ENCODE measurements around the gene SH3RF1.

Gene SH3RF1

DNA sequence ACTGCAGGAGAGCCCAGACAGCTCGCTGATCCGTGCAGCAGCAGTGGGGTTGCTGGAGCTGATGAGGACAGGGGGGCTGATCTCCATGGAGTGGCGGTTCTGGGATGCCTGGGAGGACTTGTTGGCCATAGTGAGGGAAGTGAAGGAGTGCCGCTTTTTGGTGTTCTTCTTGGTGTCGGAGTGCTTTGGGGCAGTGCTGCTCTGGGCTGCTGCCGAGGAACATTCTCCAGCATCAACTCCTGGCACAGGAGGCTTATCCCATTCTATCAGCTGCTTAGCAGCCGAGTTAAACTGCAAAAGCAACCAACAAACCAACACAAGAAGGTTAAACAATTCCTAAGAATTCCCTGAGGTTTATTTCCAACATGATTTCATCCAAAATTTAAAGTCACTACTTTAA, 134.4 kb downstream of the SH3RF1 start:
- H3K27me3 ChIP-seq (ENCODE audit: control insufficient read depth, insufficient read depth, low read length): no peaks in the 10 kb centered on the region
- H3K36me3 ChIP-seq (ENCODE audit: control insufficient read depth, insufficient read depth, low read length): no peaks in the 10 kb centered on the region; the same call in 1 of the 2 replicates
- WGBS (ENCODE audit: insufficient coverage, insufficient read length): no CpG with 5 or more reads among the region's 7 CpGs
- DNase-seq (ENCODE audit: low read depth, low spot score): no peak
- H3K4me1 ChIP-seq (ENCODE audit: control insufficient read depth, insufficient read depth, low read length): no peaks in the 10 kb centered on the region
- no peak overlapping the region for H3K27ac ChIP-seq (ENCODE audit: low read length)
- H3K9me3 ChIP-seq (ENCODE audit: control insufficient read depth, insufficient read depth, low read length): no peaks in the 10 kb centered on the region
- no peak overlapping the region for H3K4me3 ChIP-seq (ENCODE audit: low read length)

DNA sequence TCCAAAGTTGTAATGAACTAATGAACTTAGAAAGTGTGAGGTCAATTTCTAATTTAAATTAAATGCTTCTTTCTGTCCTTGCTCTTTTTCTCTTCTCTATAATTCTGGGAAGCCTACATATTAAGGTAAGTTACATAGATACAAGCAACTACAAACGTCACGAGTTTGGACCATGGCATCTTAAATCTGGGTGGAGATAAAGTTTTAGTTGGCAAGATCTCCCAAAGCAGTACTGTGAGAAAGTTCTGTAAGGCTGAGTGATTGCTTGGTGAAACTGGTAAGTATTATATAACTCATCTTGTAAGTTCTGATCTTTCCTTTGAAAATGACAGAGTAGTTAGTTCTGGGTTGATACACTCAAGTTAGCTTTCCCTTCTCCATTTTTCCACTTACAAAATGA, 135.0 kb downstream of the SH3RF1 start:
- no peak overlapping the region for H3K27ac ChIP-seq (ENCODE audit: low read length)
- no peaks in the 10 kb centered on the region for H3K27me3 ChIP-seq (ENCODE audit: control insufficient read depth, insufficient read depth, low read length)
- no CpG with 5 or more reads among the region's 2 CpGs for WGBS (ENCODE audit: insufficient coverage, insufficient read length)
- no peaks in the 10 kb centered on the region; the same call in 1 of the 2 replicates for H3K36me3 ChIP-seq (ENCODE audit: control insufficient read depth, insufficient read depth, low read length)
- DNase-seq (ENCODE audit: low read depth, low spot score): no peak
- H3K4me1 ChIP-seq (ENCODE audit: control insufficient read depth, insufficient read depth, low read length): no peaks in the 10 kb centered on the region
- H3K4me3 ChIP-seq (ENCODE audit: low read length): no peak overlapping the region
- no peaks in the 10 kb centered on the region for H3K9me3 ChIP-seq (ENCODE audit: control insufficient read depth, insufficient read depth, low read length)

DNA sequence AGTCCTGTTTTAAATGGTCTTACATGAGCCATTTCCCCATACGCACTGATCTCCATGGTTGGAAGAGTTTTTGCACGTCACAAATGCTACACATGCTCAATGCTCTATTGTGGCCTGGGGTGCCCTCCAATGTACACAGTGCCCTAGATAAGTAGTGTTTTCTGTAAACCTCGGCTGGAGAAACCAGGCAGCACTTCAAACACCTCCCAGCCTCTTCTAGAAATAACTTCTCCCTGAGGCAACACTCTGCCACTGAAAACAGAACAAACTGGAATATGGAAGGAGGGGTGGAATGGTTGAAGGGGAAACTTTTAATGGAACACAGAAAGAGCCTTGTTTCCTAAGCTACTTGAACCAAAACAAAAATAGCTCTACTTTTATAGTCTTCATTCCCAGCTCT, 136.8 kb downstream of the SH3RF1 start:
- no peaks in the 10 kb centered on the region for H3K27me3 ChIP-seq (ENCODE audit: control insufficient read depth, insufficient read depth, low read length)
- WGBS (ENCODE audit: insufficient coverage, insufficient read length): no CpG with 5 or more reads among the region's 3 CpGs
- H3K27ac ChIP-seq (ENCODE audit: low read length): no peak overlapping the region
- DNase-seq (ENCODE audit: low read depth, low spot score): no peak
- H3K4me1 ChIP-seq (ENCODE audit: control insufficient read depth, insufficient read depth, low read length): no peaks in the 10 kb centered on the region
- no peak overlapping the region for H3K4me3 ChIP-seq (ENCODE audit: low read length)
- no peaks in the 10 kb centered on the region; the same call in 1 of the 2 replicates for H3K36me3 ChIP-seq (ENCODE audit: control insufficient read depth, insufficient read depth, low read length)
- H3K9me3 ChIP-seq (ENCODE audit: control insufficient read depth, insufficient read depth, low read length): no peaks in the 10 kb centered on the region

DNA sequence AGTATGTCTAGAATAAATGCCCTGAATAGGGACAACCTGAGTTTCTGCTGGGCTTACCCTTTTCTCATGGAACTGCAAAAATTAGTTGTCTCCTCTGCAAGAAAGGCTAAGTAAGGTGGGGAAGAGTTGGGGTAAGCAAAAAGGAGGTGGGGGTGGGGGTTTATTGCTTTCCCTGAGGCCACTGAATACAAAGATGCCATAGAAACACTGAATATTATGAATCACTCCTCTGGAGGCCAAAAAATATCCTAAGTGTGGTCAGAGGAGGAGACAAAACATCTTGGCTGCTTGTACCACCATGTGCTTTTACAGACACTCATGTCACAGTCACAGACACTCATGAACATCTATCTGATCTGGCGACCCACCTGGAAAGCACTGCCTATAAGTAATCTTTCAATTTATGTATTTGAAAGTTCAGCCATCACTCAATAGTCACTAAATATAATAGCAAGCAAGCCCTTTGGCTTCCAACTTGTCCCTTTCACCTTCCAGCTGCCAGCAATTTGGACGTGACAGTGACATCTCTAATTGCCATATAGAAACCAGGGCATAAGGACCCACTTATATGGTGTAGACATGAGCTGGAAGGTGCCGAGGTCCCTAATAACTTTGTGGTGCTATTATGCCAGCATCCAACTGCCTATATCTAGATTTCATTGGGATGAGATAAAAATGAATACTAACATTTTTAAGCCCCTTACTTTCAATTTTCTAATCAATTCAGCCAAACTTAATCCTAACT, 138.0 kb downstream of the SH3RF1 start:
- Histone ChIP-seq H3K36me3 (ENCODE audit: control insufficient read depth, insufficient read depth, low read length) (no peaks in the 10 kb centered on the region; the same call in 1 of the 2 replicates), H3K9me3 (ENCODE audit: control insufficient read depth, insufficient read depth, low read length) (no peaks in the 10 kb centered on the region), H3K27ac (ENCODE audit: low read length) (no peak overlapping the region), H3K27me3 (ENCODE audit: control insufficient read depth, insufficient read depth, low read length) (no peaks in the 10 kb centered on the region), H3K4me3 (ENCODE audit: low read length) (no peak overlapping the region), H3K4me1 (ENCODE audit: control insufficient read depth, insufficient read depth, low read length) (no peaks in the 10 kb centered on the region)
- DNase-seq (ENCODE audit: low read depth, low spot score): no peak
- no CpG with 5 or more reads among the region's 3 CpGs for WGBS (ENCODE audit: insufficient coverage, insufficient read length)

DNA sequence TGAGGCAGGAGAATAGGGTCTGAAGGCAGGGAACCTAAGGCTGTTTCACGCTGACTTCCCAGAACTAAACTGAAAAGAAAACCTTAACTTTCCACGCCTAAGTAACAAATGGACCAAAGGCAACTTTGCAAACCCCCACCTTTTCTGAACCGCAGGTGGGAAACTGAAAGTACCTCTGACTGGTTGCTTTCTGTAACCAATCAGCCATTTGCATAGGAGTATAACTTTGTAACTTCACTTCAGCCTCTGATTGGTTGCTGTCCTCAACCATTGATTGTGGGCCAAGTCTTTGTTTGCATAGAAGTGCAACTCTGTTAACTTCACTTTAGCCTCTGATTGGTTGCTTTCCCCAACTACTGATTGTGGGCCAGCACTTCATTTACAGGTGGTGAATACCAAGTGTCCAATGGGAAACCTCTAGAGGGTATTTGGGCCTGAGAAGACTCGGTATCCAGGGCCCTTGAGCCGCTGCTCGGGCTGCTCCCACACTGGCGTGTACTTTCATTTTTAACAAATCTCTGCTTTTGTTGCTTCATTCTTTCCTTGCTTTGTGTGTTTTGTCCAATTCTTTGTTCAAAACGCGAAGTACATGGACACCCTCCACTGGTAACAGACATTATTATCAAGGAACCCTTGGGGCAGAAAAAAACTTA, 139.1 kb downstream of the SH3RF1 start:
- H3K4me3 ChIP-seq (ENCODE audit: low read length): no peak overlapping the region
- H3K9me3 ChIP-seq (ENCODE audit: control insufficient read depth, insufficient read depth, low read length): no peaks in the 10 kb centered on the region
- no peaks in the 10 kb centered on the region for H3K4me1 ChIP-seq (ENCODE audit: control insufficient read depth, insufficient read depth, low read length)
- H3K27me3 ChIP-seq (ENCODE audit: control insufficient read depth, insufficient read depth, low read length): no peaks in the 10 kb centered on the region
- no peak overlapping the region for H3K27ac ChIP-seq (ENCODE audit: low read length)
- no CpG with 5 or more reads among the region's 9 CpGs for WGBS (ENCODE audit: insufficient coverage, insufficient read length)
- no peak for DNase-seq (ENCODE audit: low read depth, low spot score)
- H3K36me3 ChIP-seq (ENCODE audit: control insufficient read depth, insufficient read depth, low read length): no peaks in the 10 kb centered on the region; the same call in 1 of the 2 replicates

DNA sequence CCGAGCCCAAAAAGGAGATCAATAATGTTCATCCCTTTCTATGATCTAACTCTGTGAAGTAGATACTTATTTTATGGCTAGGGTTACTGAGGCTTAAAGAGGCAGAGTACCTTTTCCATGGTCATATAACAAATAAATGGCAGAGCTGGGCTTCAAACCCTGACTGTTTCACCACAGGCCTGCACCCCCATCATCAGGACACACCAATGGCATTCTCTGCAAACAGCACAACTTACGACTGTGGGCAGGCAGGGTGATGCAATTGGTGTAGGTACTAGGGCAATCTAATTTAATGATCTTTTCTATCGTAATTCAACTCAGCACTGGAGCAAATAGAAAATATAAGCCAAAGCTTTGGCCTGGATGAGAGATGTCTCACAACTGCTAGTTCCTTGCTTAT, 141.9 kb downstream of the SH3RF1 start:
- DNase-seq (ENCODE audit: low read depth, low spot score): no peak
- Histone ChIP-seq H3K36me3 (ENCODE audit: control insufficient read depth, insufficient read depth, low read length) (no peaks in the 10 kb centered on the region), H3K27ac (ENCODE audit: low read length) (no peak overlapping the region), H3K4me1 (ENCODE audit: control insufficient read depth, insufficient read depth, low read length) (no peaks in the 10 kb centered on the region), H3K4me3 (ENCODE audit: low read length) (no peak overlapping the region), H3K9me3 (ENCODE audit: control insufficient read depth, insufficient read depth, low read length) (no peaks in the 10 kb centered on the region), H3K27me3 (ENCODE audit: control insufficient read depth, insufficient read depth, low read length) (no peaks in the 10 kb centered on the region)
- WGBS (ENCODE audit: insufficient coverage, insufficient read length): no CpG with 5 or more reads among the region's 3 CpGs

DNA sequence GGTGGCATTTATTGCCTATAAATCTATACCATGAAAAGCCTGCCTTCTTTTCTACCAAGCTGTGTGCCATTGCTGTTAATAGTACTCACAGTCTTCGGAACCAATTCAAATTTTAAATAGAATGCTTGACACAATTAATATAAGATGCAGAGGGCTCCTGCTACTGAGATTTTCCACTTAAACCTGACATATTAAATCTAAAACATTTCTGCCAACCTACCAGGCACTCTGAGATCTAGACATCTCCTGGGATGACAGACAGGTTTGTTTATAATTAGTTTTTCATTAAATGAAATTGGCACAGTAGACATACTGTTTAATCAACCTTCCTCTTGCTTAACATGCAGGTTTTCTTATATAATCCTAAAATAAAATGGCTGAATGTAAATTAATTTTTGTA, 143.4 kb downstream of the SH3RF1 start:
- H3K27me3 ChIP-seq (ENCODE audit: control insufficient read depth, insufficient read depth, low read length): no peaks in the 10 kb centered on the region
- no peak overlapping the region for H3K4me3 ChIP-seq (ENCODE audit: low read length)
- H3K27ac ChIP-seq (ENCODE audit: low read length): no peak overlapping the region
- WGBS (ENCODE audit: insufficient coverage, insufficient read length): no CpG with 5 or more reads among the region's 1 CpG
- H3K9me3 ChIP-seq (ENCODE audit: control insufficient read depth, insufficient read depth, low read length): no peaks in the 10 kb centered on the region
- no peak for DNase-seq (ENCODE audit: low read depth, low spot score)
- H3K36me3 ChIP-seq (ENCODE audit: control insufficient read depth, insufficient read depth, low read length): no peaks in the 10 kb centered on the region
- H3K4me1 ChIP-seq (ENCODE audit: control insufficient read depth, insufficient read depth, low read length): no peaks in the 10 kb centered on the region

DNA sequence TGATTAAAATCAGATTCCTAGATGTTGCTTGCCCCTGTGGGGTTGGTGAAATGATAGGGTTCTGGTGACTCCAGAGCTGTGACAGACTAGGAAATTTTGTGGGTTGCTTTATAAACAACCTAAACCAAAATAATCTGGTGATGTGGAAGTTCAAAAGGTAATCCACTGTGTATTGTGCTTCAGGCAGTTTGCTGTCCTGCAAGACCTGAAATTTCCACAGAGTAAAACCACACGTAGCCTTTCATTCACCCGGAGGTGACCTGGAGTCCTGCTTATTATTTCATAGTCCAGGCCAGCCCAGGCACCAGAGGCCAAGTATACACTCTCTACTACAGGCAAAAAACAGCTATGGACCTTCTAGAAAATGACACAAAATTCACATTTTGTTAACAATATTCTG, 146.1 kb downstream of the SH3RF1 start:
- Histone ChIP-seq H3K27me3 (ENCODE audit: control insufficient read depth, insufficient read depth, low read length) (no peaks in the 10 kb centered on the region), H3K4me3 (ENCODE audit: low read length) (no peak overlapping the region), H3K36me3 (ENCODE audit: control insufficient read depth, insufficient read depth, low read length) (no peaks in the 10 kb centered on the region), H3K4me1 (ENCODE audit: control insufficient read depth, insufficient read depth, low read length) (no peaks in the 10 kb centered on the region), H3K27ac (ENCODE audit: low read length) (no peak overlapping the region), H3K9me3 (ENCODE audit: control insufficient read depth, insufficient read depth, low read length) (no peaks in the 10 kb centered on the region)
- no peak for DNase-seq (ENCODE audit: low read depth, low spot score)
- no CpG with 5 or more reads among the region's 2 CpGs for WGBS (ENCODE audit: insufficient coverage, insufficient read length)

DNA sequence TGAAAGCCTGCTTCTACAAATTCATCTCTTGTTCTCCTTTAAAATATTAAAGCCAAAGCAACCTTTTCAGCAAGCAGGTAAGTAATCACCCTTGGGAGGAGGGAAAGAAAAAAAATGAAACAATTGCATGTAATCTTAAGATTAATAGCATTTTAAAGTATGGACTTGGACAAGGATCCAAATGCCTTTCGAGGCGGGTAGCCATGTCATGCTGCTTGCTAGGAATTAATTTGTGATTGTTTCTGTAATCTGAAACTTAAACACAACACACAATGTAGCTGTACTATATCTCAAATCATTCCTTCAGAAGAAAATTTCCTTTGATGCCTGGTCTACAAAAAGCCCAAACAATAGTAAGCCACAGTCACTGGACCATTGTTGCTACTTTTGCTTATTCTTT, 148.3 kb downstream of the SH3RF1 start:
- DNase-seq (ENCODE audit: low read depth, low spot score): no peak
- WGBS (ENCODE audit: insufficient coverage, insufficient read length): no CpG with 5 or more reads among the region's 2 CpGs
- no peaks in the 10 kb centered on the region for H3K4me1 ChIP-seq (ENCODE audit: control insufficient read depth, insufficient read depth, low read length)
- no peaks in the 10 kb centered on the region for H3K9me3 ChIP-seq (ENCODE audit: control insufficient read depth, insufficient read depth, low read length)
- H3K36me3 ChIP-seq (ENCODE audit: control insufficient read depth, insufficient read depth, low read length): peaks cover 2% of the 10 kb centered on the region
- no peaks in the 10 kb centered on the region for H3K27me3 ChIP-seq (ENCODE audit: control insufficient read depth, insufficient read depth, low read length)
- H3K4me3 ChIP-seq (ENCODE audit: low read length): no peak overlapping the region
- H3K27ac ChIP-seq (ENCODE audit: low read length): no peak overlapping the region

DNA sequence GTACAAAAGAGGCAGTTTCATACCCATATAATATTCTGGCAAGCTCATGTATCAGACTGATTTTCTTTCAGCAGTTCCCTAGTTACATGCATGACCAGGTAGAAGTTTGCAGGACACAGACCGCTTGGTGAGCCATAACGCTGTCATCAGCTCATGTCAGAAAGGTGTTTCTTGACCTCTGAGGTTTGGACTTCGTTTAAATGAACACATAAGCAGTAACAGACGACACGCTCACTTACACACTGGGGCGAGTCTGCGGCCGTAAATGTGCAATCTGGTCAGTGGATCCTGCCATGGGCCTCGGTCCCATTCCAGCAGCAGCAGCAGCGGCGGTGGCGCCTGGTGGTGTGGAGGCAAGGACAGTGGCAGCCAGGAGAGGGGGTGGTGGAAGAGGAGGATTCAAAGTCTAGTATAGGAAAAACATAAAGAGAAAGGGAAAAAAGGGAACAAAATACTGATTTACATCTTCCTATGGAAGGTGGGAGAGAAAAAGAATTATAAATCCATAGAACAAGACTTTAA, 148.8 kb downstream of the SH3RF1 start:
- Histone ChIP-seq H3K36me3 (ENCODE audit: control insufficient read depth, insufficient read depth, low read length) (peaks cover 3% of the 10 kb centered on the region), H3K27ac (ENCODE audit: low read length) (no peak overlapping the region), H3K27me3 (ENCODE audit: control insufficient read depth, insufficient read depth, low read length) (no peaks in the 10 kb centered on the region), H3K4me3 (ENCODE audit: low read length) (no peak overlapping the region), H3K4me1 (ENCODE audit: control insufficient read depth, insufficient read depth, low read length) (no peaks in the 10 kb centered on the region), H3K9me3 (ENCODE audit: control insufficient read depth, insufficient read depth, low read length) (no peaks in the 10 kb centered on the region)
- no peak for DNase-seq (ENCODE audit: low read depth, low spot score)
- no CpG with 5 or more reads among the region's 12 CpGs for WGBS (ENCODE audit: insufficient coverage, insufficient read length)
